ENCODE results near the gene POLR1G. TPM values are rescaled to one million over a fixed set of nuclear protein-coding genes. Genes with fewer than 3 reads are reported as not detected.

POLR1G gene
- total and polyA plus RNA-seq, 9 of the 15 experiments (the other 6 are each of a cell fraction or from before 2014, with no cell fraction given) = 3.0 to 50.1 (median 27.4) TPM

GRCh38 chr19:45370410-45371204 is 35.8 kb upstream of the POLR1G start, which contains the start of gene ERCC2 (continued):
- TF ChIP-seq HOMEZ (CRISPR knock-in tag; IDR thresholded peaks at IDR 0.05) (no peak), TOE1 (IDR thresholded peaks at IDR 0.05; ENCODE audit: borderline replicate concordance) (peak; percentile 69; the same call in 1 of the 2 replicates), TOE1 (CRISPR knock-in tag; IDR thresholded peaks at IDR 0.05; ENCODE audit: borderline replicate concordance, low read depth) (no peak), NR1H2 (CRISPR knock-in tag; IDR thresholded peaks at IDR 0.05) (no peak), KDM2B (CRISPR knock-in tag; IDR thresholded peaks at IDR 0.05) (no peak), FOXK1 (CRISPR knock-in tag; IDR thresholded peaks at IDR 0.05; ENCODE audit: borderline replicate concordance) (peak; percentile 56; the same call in 1 of the 2 replicates), ETS2 (tag; IDR thresholded peaks at IDR 0.05; ENCODE audit: borderline replicate concordance, poor library complexity, severe bottlenecking) (no peak), ZNF551 (CRISPR knock-in tag; IDR thresholded peaks at IDR 0.05) (no peak), SMAD2 (IDR thresholded peaks at IDR 0.05; ENCODE audit: low read depth, low read length) (no peak), EP400 (IDR thresholded peaks at IDR 0.05) (no peak; the same call in 1 of the 2 replicates), NFXL1 (CRISPR knock-in tag; IDR thresholded peaks at IDR 0.05) (no peak)
- TF ChIP-seq, protein P1, sequence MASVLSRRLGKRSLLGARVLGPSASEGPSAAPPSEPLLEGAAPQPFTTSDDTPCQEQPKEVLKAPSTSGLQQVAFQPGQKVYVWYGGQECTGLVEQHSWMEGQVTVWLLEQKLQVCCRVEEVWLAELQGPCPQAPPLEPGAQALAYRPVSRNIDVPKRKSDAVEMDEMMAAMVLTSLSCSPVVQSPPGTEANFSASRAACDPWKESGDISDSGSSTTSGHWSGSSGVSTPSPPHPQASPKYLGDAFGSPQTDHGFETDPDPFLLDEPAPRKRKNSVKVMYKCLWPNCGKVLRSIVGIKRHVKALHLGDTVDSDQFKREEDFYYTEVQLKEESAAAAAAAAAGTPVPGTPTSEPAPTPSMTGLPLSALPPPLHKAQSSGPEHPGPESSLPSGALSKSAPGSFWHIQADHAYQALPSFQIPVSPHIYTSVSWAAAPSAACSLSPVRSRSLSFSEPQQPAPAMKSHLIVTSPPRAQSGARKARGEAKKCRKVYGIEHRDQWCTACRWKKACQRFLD (CRISPR knock-in tag; IDR thresholded peaks at IDR 0.05) = no peak
- TF ChIP-seq, protein P2, sequence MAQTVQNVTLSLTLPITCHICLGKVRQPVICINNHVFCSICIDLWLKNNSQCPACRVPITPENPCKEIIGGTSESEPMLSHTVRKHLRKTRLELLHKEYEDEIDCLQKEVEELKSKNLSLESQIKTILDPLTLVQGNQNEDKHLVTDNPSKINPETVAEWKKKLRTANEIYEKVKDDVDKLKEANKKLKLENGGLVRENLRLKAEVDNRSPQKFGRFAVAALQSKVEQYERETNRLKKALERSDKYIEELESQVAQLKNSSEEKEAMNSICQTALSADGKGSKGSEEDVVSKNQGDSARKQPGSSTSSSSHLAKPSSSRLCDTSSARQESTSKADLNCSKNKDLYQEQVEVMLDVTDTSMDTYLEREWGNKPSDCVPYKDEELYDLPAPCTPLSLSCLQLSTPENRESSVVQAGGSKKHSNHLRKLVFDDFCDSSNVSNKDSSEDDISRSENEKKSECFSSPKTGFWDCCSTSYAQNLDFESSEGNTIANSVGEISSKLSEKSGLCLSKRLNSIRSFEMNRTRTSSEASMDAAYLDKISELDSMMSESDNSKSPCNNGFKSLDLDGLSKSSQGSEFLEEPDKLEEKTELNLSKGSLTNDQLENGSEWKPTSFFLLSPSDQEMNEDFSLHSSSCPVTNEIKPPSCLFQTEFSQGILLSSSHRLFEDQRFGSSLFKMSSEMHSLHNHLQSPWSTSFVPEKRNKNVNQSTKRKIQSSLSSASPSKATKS (CRISPR knock-in tag; IDR thresholded peaks at IDR 0.05) = no peak
- TF ChIP-seq, protein P3, sequence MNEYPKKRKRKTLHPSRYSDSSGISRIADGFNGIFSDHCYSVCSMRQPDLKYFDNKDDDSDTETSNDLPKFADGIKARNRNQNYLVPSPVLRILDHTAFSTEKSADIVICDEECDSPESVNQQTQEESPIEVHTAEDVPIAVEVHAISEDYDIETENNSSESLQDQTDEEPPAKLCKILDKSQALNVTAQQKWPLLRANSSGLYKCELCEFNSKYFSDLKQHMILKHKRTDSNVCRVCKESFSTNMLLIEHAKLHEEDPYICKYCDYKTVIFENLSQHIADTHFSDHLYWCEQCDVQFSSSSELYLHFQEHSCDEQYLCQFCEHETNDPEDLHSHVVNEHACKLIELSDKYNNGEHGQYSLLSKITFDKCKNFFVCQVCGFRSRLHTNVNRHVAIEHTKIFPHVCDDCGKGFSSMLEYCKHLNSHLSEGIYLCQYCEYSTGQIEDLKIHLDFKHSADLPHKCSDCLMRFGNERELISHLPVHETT (CRISPR knock-in tag; conservative IDR thresholded peaks at IDR 0.05 in 1 of 2, IDR thresholded peaks at IDR 0.05 in 1 of 2) = no peak; a peak in 1 of 4 replicates
- TF ChIP-seq, protein P4, sequence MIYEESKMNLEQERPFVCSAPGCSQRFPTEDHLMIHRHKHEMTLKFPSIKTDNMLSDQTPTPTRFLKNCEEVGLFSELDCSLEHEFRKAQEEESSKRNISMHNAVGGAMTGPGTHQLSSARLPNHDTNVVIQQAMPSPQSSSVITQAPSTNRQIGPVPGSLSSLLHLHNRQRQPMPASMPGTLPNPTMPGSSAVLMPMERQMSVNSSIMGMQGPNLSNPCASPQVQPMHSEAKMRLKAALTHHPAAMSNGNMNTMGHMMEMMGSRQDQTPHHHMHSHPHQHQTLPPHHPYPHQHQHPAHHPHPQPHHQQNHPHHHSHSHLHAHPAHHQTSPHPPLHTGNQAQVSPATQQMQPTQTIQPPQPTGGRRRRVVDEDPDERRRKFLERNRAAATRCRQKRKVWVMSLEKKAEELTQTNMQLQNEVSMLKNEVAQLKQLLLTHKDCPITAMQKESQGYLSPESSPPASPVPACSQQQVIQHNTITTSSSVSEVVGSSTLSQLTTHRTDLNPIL (CRISPR knock-in tag; IDR thresholded peaks at IDR 0.05) = no peak
- TF ChIP-seq, protein P5, sequence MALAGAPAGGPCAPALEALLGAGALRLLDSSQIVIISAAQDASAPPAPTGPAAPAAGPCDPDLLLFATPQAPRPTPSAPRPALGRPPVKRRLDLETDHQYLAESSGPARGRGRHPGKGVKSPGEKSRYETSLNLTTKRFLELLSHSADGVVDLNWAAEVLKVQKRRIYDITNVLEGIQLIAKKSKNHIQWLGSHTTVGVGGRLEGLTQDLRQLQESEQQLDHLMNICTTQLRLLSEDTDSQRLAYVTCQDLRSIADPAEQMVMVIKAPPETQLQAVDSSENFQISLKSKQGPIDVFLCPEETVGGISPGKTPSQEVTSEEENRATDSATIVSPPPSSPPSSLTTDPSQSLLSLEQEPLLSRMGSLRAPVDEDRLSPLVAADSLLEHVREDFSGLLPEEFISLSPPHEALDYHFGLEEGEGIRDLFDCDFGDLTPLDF (CRISPR knock-in tag; IDR thresholded peaks at IDR 0.05) = no peak

Data from K562 (cell line).